ENCODE measurements around the gene ADIPOR2.

ADIPOR2 gene

DNA sequence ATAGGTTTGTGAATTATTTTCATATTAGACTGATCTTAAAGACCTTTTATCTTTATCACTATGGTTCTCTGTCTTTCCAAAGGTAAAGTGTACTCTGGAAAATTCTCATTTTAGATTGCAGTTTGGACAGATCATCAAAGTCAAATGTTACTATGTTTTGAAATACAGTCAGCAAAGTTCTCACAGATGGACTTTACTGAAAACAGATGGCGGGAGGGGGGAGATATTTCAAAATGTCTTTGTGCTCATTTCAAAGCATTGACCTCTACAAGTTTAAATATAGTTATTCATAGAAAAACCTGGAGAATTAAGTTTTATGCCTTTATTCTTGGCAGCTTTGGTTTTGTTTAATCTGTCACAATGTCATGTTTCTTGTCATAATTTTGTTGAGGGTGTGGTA lies 77.7 kb downstream of the ADIPOR2 start:
- H3K9me3 ChIP-seq (ENCODE audit: insufficient read depth, low read length), result no peaks in the 10 kb centered on the region
- H3K4me3 ChIP-seq (ENCODE audit: insufficient read length, low read depth), result no peak overlapping the region
- peaks cover 36% of the 10 kb centered on the region for H3K36me3 ChIP-seq (ENCODE audit: insufficient read depth, insufficient read length, low read length)
- H3K27me3 ChIP-seq (ENCODE audit: insufficient read depth, insufficient read length), result no peaks in the 10 kb centered on the region
- no peaks in the 10 kb centered on the region for H3K4me1 ChIP-seq (ENCODE audit: insufficient read depth, insufficient read length)
- no peak overlapping the region for H3K9ac ChIP-seq (ENCODE audit: insufficient read length, low read depth)
- no peak for DNase-seq (ENCODE audit: low read depth, low spot score)
- TF ChIP-seq YY1 (IDR thresholded peaks at IDR 0.05; ENCODE audit: insufficient read depth, insufficient read length), result no peak
- TF ChIP-seq ZNF274 (IDR thresholded peaks at IDR 0.05; ENCODE audit: low read depth, low read length), result no peak
- TF ChIP-seq SUZ12 (IDR thresholded peaks at IDR 0.05; ENCODE audit: extremely low read depth, insufficient read depth, insufficient read length), result no peak

DNA sequence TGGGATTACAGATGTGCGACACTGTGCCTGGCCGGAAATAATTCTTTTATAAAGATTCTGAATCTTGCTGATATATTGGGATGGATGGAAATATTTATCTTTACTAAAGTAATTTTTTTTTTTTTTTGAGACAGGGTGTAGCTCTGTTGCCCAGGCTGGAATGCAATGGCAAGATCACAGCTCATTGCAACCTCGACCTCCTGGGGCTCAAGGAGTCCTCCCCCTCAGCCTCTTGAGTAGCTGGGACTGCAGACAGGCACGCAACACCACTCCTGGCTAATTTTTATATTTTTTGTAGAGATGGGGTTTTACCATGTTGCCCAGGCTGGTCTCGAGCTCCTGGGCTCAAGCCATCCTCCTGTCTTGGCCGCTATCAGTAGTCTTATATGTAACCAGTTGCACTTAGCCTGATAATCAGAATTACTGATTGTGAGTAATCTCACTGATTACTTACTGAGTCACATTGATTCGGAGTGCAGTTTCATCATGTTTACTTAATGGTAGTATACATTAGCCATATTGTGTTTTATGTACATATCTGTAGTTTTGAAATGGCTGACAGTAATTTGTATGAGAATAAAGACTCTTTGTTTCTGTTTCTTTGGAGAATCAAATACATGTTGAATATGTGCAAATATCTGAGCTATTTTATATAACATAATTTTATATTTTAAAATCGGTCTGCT lies 79.1 kb downstream of the ADIPOR2 start:
- no peaks in the 10 kb centered on the region for H3K27me3 ChIP-seq (ENCODE audit: insufficient read depth, insufficient read length)
- peaks cover 41% of the 10 kb centered on the region for H3K36me3 ChIP-seq (ENCODE audit: insufficient read depth, insufficient read length, low read length)
- no peak overlapping the region for H3K4me3 ChIP-seq (ENCODE audit: insufficient read length, low read depth)
- TF ChIP-seq YY1 (IDR thresholded peaks at IDR 0.05; ENCODE audit: insufficient read depth, insufficient read length) (no peak), SUZ12 (IDR thresholded peaks at IDR 0.05; ENCODE audit: extremely low read depth, insufficient read depth, insufficient read length) (no peak), ZNF274 (IDR thresholded peaks at IDR 0.05; ENCODE audit: low read depth, low read length) (no peak)
- no peak overlapping the region for H3K9ac ChIP-seq (ENCODE audit: insufficient read length, low read depth)
- DNase-seq (ENCODE audit: low read depth, low spot score), result no peak
- no peaks in the 10 kb centered on the region for H3K4me1 ChIP-seq (ENCODE audit: insufficient read depth, insufficient read length)
- H3K9me3 ChIP-seq (ENCODE audit: insufficient read depth, low read length), result no peaks in the 10 kb centered on the region

- Histone ChIP-seq H3K36me3 (ENCODE audit: insufficient read depth, insufficient read length, low read length) (peaks cover 51% of the 10 kb centered on the region), H3K4me3 (ENCODE audit: insufficient read length, low read depth) (no peak overlapping the region), H3K9ac (ENCODE audit: insufficient read length, low read depth) (no peak overlapping the region)
Observed at GRCh38 chr12:1773937-1774655, 83.2 kb downstream of the ADIPOR2 start.

DNA sequence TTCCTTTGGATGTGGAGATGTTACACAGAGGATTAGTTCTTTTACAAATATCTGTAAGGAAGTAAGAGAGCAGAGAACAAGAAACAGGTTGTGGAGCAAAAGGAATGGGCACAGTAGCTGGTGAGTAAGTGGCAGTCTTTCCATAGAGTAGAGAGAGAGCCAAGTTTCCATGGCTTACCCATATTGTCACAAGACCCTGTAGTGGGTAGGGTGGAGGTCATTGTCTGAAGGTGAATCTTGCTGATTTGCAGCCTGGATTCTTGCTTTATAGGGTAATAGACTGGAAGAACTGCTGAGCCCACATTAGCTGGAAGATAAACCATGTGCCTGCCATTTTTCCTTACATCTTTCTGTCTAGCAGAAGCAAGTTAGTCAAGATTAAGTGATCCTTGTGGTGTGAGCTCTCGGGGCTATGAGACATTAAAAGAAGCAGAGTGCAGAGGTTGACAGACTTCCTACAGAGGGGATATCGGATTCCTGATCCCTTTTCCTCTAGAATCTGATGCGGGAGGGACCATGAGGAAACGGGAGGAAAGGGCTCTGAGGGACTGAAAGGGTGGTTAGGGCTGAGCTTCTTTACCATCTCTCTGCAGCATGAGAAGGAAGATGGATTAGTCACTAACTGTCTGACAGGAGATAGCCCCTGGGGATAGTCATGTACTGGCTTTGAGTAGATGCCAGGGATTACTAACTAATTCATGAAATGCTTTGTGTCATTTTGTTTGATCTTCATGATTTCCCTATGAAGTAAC lies 85.5 kb downstream of the ADIPOR2 start:
- TF ChIP-seq YY1 (IDR thresholded peaks at IDR 0.05; ENCODE audit: insufficient read depth, insufficient read length) (no peak), ZNF274 (IDR thresholded peaks at IDR 0.05; ENCODE audit: low read depth, low read length) (no peak), SUZ12 (IDR thresholded peaks at IDR 0.05; ENCODE audit: extremely low read depth, insufficient read depth, insufficient read length) (no peak)
- DNase-seq (ENCODE audit: low read depth, low spot score), result peak; percentile 57
- H3K27me3 ChIP-seq (ENCODE audit: insufficient read depth, insufficient read length), result no peaks in the 10 kb centered on the region
- H3K4me3 ChIP-seq (ENCODE audit: insufficient read length, low read depth), result no peak overlapping the region
- no peak overlapping the region for H3K9ac ChIP-seq (ENCODE audit: insufficient read length, low read depth)
- H3K4me1 ChIP-seq (ENCODE audit: insufficient read depth, insufficient read length), result peaks cover 3% of the 10 kb centered on the region
- H3K9me3 ChIP-seq (ENCODE audit: insufficient read depth, low read length), result no peaks in the 10 kb centered on the region
- peaks cover 66% of the 10 kb centered on the region for H3K36me3 ChIP-seq (ENCODE audit: insufficient read depth, insufficient read length, low read length)

More at GRCh38 chr12:1773937-1774655, 83.2 kb downstream of the ADIPOR2 start:
- Histone ChIP-seq H3K27me3 (ENCODE audit: insufficient read depth, insufficient read length) (no peaks in the 10 kb centered on the region), H3K4me1 (ENCODE audit: insufficient read depth, insufficient read length) (peaks cover 3% of the 10 kb centered on the region), H3K9me3 (ENCODE audit: insufficient read depth, low read length) (no peaks in the 10 kb centered on the region)
- DNase-seq (ENCODE audit: low read depth, low spot score), result no peak
- no peak for TF ChIP-seq ZNF274 (IDR thresholded peaks at IDR 0.05; ENCODE audit: low read depth, low read length)
- no peak for TF ChIP-seq SUZ12 (IDR thresholded peaks at IDR 0.05; ENCODE audit: extremely low read depth, insufficient read depth, insufficient read length)
- TF ChIP-seq YY1 (IDR thresholded peaks at IDR 0.05; ENCODE audit: insufficient read depth, insufficient read length), result no peak

DNA sequence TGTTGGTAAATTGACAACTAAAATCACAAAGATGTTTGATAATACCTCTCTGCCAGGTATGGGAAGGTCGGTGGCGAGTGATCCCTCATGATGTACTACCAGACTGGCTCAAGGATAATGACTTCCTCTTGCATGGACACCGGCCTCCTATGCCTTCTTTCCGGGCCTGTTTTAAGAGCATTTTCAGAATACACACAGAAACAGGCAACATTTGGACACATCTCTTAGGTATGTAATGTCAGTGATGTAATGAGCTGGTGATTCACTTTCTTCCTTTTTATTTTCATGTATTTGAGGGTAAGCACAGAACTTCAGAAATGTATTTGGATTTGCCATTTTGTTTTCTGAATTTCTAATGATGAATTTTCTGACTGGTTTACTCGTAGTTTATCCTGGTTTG lies 86.9 kb downstream of the ADIPOR2 start:
- TF ChIP-seq SUZ12 (IDR thresholded peaks at IDR 0.05; ENCODE audit: extremely low read depth, insufficient read depth, insufficient read length), result no peak
- no peak for TF ChIP-seq ZNF274 (IDR thresholded peaks at IDR 0.05; ENCODE audit: low read depth, low read length)
- no peak for TF ChIP-seq YY1 (IDR thresholded peaks at IDR 0.05; ENCODE audit: insufficient read depth, insufficient read length)
- Histone ChIP-seq H3K36me3 (ENCODE audit: insufficient read depth, insufficient read length, low read length) (peaks cover 66% of the 10 kb centered on the region), H3K27me3 (ENCODE audit: insufficient read depth, insufficient read length) (no peaks in the 10 kb centered on the region), H3K4me1 (ENCODE audit: insufficient read depth, insufficient read length) (peaks cover 3% of the 10 kb centered on the region), H3K9me3 (ENCODE audit: insufficient read depth, low read length) (no peaks in the 10 kb centered on the region), H3K9ac (ENCODE audit: insufficient read length, low read depth) (no peak overlapping the region), H3K4me3 (ENCODE audit: insufficient read length, low read depth) (no peak overlapping the region)
- no peak for DNase-seq (ENCODE audit: low read depth, low spot score)

DNA sequence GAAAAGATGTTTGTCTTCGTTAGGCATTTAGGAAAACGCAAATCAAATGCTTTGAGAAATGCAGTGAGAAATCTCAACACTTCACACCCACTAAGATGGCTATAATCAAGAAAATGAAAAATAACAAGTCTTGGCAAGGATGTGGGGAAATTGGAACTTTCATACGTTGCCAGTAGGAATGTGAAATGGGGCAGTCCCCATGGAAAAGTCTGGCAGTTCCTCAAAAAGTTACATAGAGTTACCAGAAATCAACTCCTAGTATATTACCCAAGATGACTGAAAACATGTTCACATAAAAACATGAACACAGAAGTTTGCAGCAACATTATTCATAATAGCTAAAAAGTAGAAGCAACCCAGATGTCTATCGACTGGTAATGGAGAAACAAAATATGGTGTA lies 88.0 kb downstream of the ADIPOR2 start:
- TF ChIP-seq SUZ12 (IDR thresholded peaks at IDR 0.05; ENCODE audit: extremely low read depth, insufficient read depth, insufficient read length) (no peak), ZNF274 (IDR thresholded peaks at IDR 0.05; ENCODE audit: low read depth, low read length) (no peak), YY1 (IDR thresholded peaks at IDR 0.05; ENCODE audit: insufficient read depth, insufficient read length) (no peak)
- Histone ChIP-seq H3K36me3 (ENCODE audit: insufficient read depth, insufficient read length, low read length) (peaks cover 66% of the 10 kb centered on the region), H3K27me3 (ENCODE audit: insufficient read depth, insufficient read length) (no peaks in the 10 kb centered on the region), H3K4me1 (ENCODE audit: insufficient read depth, insufficient read length) (peaks cover 3% of the 10 kb centered on the region), H3K9me3 (ENCODE audit: insufficient read depth, low read length) (no peaks in the 10 kb centered on the region), H3K9ac (ENCODE audit: insufficient read length, low read depth) (no peak overlapping the region), H3K4me3 (ENCODE audit: insufficient read length, low read depth) (no peak overlapping the region)
- DNase-seq (ENCODE audit: low read depth, low spot score), result no peak

DNA sequence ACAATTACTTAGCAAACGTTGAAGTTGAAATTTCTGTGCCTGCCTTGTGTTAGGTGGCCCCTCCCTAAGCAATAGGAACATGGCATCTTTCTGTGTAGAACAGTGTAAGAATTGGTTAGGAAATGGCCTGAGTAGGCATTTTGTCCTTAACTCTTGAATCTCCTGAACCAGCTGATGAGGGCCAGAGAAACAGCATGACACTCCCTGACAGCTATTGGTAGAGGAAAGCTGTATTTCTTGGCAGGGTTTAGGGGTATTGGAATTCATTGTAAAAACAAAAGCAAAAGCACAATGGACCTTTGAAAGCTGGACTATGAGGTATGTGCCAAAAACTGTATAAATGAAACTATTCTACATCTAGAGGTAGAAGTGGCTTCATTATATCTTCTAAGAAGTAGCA lies 88.9 kb downstream of the ADIPOR2 start:
- no peak for DNase-seq (ENCODE audit: low read depth, low spot score)
- Histone ChIP-seq H3K4me1 (ENCODE audit: insufficient read depth, insufficient read length) (peaks cover 3% of the 10 kb centered on the region), H3K9ac (ENCODE audit: insufficient read length, low read depth) (no peak overlapping the region), H3K36me3 (ENCODE audit: insufficient read depth, insufficient read length, low read length) (peaks cover 69% of the 10 kb centered on the region), H3K27me3 (ENCODE audit: insufficient read depth, insufficient read length) (no peaks in the 10 kb centered on the region), H3K4me3 (ENCODE audit: insufficient read length, low read depth) (no peak overlapping the region), H3K9me3 (ENCODE audit: insufficient read depth, low read length) (no peaks in the 10 kb centered on the region)
- TF ChIP-seq YY1 (IDR thresholded peaks at IDR 0.05; ENCODE audit: insufficient read depth, insufficient read length) (no peak), SUZ12 (IDR thresholded peaks at IDR 0.05; ENCODE audit: extremely low read depth, insufficient read depth, insufficient read length) (no peak), ZNF274 (IDR thresholded peaks at IDR 0.05; ENCODE audit: low read depth, low read length) (no peak)
